HG02759 (cell line): Measurements from ENCODE around the gene GOLGA1.
A peak's percentile ranks its signal among the peaks of the same experiment; 100 is the strongest.

Experiments
- ATAC-seq: cut with Tn5 transposase; IDR thresholded peaks from one replicate; pipeline ENCODE4 v1.9.1; 2021; ENCODE audit warnings: mild to moderate bottlenecking, moderate library complexity; ENCODE audit not compliant: unreplicated experiment

The GOLGA1 gene

DNA sequence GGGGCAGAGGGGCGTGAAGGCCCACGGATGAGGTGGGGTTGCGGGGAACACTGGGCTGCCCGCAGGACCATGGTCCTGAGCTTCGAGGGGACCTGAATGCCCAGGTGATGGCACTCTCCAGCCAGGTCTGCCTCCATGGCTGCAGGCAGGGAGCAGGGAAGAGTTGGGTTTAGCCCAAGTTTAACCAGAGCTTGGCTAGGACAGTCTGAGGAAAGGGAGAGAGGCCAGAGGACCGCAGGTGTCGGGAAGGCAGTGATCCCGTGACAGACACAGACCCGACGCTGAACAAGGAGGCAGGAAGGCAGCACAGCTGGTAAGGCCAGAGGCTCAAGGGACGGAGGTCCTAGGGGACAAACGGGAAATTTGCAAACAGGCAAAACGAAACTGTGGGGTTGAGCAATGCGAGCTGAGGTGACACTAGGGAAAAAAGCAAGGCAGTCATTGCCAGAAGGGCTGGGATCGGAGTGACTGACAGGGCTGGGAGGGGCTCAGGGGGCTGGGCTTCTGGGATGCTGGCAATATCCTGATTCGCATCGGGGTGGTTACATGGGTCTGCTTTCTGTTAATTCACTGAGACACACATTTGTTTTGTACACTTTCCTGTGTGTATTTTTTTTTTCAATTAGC is 53.9 kb downstream of the GOLGA1 start:
- no peak for ATAC-seq

DNA sequence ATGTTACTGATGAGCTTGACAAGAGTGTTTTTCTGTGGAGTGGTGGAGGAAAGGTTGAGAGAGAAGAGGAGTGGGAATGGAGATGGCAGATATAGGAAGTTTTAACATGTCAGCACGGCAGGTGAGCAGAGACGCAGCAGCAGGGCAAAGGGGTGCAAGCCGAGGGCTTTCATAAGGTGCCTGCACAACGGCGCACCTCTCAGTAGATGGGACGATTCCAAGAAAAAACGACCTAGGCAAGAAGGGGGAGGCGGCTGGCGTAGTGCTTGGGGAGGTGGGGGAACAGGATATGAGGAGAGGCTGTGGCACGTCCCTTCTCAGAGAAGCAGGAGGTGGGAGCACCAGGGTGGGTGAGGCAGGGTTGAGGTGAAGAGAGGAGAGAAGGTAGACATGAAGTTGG is 54.4 kb downstream of the GOLGA1 start:
- no peak for ATAC-seq

DNA sequence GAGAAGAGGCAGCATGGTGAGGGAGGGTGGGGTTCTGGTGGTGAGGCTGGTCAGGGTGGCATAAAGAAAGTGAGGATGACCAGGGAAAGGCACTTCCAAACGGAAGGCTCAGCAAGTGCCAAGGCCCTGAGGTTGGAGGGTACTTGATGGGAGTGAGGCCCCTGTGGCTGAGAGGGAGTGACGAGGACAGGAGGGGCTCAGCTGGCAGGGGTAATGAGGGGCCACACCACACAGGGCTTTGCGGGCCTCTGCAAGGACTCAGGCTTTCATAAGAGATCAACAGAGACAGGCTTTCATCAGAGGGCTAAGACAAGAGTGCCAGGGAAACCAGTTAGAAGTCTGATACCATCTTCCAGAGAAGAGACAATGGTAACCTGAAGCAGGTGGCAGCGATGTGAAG is 55.3 kb downstream of the GOLGA1 start:
- no peak for ATAC-seq

DNA sequence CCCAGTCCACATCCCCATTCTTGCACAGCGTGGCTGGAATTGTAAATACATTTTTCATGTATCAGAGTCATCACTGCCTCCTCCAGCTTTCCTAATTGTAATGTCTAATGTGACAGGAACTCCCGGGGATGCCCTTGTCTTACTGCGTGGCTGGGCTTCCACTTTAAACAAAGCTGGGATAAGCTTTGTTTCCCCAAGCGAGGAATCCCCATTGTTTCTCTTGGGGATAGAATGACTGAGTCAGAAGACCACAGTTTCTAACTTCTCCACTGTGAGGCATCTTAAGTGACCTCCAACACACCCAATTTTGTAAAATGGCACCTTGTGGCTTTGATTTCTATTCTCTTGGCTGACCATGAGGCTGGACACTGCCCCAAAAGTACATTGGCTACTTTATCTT is 56.5 kb downstream of the GOLGA1 start:
- ATAC-seq: no peak

DNA sequence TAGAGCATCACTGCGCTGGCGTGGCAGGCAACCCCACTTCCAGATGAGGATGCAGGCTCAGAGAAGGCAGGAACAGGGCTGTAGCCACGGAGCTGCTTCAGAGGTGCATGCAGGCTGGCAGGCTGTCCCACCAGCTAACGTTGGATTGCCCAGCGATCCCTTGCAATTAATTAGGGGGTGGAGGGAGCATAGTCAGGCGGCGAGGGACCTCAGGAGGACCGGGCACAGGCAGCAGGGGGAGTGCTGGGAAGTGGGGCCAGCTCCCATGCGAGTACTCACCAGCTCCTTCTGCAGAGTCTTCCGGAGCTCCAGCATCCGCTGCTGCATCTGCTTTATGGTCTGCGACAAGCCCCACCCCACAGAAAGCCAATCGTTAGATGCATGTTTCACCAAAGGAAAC is 58.7 kb downstream of the GOLGA1 start:
- no peak for ATAC-seq

DNA sequence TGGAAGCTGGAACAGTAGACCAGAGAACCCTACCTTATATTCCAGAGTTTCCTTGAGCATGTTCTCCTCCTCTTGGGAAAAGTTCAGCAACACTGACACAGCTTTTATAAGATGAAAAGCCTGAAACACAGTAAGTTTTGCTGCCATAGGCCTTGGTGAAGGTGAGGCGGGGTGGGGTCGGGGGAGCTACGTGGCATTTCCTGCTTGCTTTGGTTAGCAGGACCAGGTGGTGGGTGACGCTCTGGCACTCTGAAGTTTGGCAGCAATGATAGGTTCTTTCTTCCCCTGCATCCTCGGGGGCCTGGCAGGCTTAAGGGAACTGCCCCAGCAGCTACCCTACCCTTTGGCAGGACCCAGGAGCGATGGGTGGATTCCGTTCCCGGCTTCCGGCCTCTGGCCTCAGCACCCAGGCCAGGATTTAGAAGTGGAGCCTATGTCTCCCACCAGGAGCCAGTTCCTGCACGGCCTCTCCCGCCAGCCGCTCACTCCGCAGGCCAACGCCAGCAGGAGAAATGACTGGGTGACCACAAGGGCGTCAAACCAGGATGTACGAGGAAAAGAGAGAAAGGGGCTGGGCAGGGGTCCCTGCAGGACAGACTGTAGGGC is 59.6 kb downstream of the GOLGA1 start:
- no peak for ATAC-seq

DNA sequence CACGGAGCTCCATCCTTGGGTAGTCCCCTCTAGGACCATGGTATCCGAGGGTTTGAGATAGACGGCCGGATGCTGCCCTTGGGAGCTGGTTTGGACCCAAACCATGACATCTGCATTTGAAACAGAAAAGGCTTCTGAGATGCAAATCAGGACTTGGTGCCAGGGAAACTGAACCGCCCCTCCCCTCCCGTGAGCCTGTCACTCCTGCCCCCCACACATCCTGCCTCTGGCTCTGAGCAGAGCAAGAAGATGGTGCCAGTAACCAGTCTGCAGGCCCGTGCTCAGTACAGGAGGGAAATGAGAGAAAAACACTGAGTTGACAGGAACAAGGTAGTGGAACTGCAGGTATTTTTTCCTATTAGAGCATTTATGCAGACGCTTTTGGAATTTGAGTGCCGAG is 60.4 kb downstream of the GOLGA1 start:
- no peak for ATAC-seq

DNA sequence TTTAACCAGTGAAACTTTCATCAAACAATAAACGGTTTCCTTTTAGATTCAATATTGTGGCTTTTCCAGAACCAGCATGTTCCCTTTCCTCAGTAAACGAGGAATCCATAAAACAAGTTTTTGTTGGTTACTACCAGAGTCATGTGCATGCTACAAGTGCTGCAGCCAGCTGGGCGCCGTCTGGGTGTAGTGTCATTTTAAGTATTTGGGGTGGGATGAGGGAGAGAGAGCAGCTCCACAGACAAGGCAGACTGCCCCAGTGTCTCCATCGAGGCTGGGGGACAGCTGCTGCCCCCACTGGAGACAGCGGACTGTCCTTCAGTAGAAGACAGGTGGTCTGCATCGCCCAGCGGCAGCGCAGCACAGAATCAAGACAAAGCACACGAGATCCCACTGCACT is 61.7 kb downstream of the GOLGA1 start:
- ATAC-seq: no peak

DNA sequence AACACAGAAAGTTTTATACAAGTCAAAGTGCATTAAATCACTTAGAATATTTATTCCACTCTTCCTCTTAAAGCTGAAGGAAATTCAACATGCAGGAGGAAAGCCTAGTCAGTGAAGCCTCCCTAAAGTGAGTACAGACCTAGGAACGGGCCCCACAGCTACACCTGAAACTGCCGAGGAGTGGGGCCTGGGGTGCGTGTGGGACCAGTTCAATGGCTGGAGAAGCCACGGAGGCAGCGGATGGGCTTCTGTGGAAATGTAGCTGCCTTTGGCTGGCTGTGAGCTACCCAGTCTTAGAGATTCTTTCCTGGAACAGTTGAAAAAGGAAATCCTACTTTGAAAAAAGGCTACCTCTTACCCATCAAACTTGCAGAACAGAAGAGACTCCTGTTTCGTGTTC is 62.4 kb downstream of the GOLGA1 start:
- ATAC-seq: no peak

DNA sequence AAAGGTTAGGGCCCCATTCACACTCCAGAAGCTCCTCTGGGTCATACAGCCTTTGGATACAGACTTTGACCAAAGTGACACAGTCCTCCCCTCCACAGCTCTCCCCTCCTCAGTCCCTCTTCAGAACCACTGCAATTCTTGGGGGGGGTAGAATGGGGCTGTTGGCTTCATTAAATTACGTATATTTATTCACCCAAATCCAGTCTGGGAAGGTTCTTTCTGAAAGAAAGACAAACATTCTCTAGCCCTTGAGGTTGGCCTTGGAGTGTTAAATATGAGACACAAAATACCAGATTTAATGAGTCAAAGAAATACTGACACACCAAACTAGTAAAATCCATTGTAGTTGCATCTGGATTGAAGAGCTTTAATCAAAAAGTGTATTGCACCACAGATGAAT is 62.9 kb downstream of the GOLGA1 start:
- no peak for ATAC-seq

DNA sequence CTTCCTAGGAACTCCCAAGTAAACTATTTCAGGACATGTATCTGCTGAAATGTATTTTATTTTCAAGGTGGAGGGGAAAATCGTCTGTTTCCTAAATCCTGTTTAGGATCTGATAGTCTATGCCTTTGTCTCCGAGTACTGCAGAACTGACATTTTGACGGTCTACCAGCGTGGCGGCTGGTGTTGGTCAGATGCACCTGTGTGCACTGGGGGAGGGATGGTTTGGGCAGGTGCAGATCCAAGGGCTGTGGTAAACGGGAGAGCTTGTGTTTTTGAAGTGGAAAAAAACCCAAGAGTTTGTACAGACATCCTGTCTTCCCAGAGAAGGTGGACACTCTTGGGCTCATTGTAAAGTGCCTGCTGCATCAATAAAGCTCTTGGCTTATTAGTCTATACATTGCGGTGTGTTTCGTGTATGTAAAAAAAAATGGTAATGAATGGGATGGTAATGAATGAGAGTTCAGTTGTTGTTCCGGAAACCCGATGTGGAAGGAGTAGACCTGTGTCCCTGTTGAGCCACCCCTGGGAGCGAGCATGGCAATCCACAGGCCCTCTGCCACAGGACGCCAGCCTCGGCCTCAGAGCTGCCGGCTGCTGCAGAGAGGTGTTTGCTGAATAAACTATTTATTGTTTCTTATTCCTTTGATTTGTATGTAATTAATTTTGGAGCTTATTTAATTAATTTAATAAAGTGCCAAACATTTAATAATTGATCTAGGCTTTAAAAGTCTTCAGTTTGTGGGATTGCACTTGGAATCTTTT is 63.7 kb downstream of the GOLGA1 start:
- no peak for ATAC-seq

DNA sequence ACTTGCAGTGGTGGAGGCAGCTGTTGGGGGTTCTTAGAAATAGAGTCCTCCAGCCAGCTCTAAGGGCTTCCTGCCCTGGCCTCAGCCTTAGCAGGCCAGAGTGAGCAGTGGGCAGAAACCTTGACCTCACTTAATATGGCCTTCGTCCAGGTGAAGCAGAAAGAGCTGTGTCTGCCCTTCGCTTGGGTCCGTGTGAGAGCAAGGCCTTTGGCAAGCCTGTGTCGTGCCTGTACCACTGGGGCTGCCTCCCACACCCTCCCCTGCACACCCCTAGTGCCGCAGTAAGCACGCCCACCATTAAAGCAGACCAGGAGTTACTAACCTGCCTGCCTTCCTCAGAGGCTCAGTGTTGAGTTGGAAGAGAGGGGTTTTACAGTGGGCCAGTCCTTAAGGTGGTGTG is 65.4 kb downstream of the GOLGA1 start:
- no peak for ATAC-seq

DNA sequence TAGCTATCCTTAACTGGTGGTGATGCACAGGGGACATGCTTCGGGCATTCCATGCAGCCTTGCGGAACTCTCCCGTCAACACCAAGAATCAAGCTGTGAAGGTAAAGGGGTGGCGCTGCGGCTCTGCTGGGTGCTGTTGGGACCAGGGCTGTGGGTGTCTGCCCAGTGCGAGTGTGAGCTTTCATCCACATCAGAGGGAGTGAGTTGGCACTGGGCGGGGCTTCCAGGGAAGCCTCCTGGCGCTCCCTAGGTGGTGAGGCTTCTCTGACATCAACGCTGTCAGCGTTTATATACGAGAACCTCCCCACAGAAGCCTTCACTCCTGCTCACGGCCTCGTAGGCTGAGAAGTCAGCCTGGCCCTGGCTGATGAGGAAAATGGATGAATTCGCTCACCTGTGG is 67.2 kb downstream of the GOLGA1 start:
- ATAC-seq: no peak

DNA sequence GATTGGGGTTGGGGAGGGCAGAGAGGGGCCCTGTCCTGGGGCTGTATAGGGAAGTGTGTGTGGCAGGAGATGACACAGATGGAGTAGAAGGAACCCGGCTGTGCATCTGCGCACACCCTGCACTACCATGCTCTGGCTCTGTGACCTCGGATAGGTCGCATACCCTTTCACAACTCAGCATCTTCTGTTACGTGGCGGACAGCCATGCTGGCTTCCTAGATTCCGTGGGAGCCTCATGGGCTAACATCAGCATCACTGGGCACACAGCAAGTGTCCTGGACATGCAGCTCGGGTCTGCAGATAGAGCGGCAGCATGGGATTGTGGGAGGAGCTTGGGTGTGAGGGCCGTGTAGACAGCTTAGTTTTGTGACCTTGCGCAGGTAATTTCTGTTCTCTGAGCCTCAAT is 69.7 kb downstream of the GOLGA1 start:
- ATAC-seq: no peak

DNA sequence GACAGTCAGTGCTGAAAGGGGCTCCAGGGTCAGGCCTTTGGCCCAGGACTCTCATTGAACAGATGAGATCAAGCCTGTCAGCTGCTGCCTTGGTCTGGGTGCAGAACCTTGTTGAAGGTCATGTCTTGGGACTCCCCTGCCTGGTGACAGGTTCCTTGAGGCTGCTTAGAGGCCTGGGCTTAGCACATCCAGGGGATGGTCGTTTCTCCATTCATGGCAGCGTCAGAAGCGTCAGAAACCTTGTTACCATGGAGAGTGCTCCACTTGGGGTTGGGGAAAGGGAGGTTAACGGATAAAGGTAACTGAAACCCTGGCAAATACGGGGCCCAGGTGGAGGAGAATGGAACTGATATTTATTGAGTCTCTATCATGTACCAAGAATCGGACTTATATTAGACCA is 70.2 kb downstream of the GOLGA1 start:
- ATAC-seq: no peak

GRCh38 chr9:124869986-124870560 is 70.8 kb downstream of the GOLGA1 start:
- peak; percentile 30 for ATAC-seq

DNA sequence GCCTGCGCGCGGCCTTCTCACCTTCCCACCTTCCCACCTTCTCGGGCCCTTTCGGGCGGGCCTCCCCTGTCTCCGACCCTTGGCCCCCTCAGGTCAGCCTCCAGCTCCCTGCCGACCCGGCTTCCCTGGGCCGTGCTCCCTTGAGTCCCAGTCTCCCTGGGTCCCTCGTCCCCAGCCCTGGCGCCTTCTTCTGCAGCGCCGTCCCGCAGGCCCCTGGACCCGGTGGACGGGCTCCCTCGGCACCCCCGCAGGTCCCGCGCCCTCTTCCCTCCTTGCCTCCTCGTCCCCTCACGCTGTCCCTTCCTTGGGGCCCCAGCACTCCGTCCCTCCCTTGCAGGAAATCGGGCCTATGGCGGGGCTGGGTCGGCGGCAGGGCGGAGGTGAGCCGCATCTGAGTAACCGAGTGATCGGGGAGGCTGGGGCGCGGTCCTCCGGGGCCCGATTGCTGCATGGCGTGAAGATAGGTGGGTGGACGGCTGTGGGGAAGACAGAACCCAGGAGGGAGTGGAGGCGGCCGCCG is 71.4 kb downstream of the GOLGA1 start:
- ATAC-seq: peak; percentile 12

DNA sequence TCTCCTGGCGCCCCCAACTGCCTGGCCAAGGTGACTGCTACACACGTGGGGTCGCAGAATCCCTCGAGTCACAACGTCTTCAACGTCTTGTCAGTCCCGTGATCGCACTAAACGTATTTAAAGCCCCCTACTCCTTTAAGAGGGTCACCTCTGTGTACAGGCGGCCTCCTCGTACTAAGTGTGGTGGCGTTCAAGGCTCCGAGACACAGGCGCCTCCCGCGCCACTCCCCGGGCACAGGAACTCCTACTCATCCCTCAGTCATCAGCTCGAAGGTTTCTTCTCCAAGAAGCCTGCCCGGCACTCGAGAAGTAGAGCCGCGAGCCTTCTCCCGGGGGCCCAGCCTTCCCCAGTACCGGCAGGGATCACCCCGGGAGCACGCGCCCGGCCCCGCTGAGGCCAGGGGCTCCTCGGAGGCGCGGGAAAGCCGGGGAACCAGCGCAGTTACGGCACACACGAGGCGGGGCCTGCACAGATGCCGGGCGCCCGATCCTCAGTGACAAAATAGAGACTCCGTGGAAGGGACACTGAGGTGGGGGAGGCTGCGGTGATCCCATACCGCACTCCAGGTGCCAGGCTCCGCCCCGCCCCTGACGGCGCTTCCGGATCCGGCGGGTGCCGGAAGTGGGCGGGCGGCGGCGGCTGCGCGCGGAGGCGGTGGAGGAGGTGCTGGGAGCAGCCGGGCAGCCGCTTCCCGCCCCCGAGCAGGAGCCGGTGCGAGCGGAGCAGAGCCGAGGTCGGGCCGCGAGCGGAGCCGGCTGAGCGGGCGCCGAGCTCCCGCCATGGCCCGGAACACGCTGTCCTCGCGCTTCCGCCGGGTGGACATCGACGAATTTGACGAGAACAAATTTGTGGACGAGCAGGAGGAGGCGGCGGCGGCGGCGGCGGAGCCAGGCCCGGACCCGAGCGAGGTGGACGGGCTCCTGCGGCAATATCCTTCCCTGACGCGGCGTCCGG is 72.1 kb downstream of the GOLGA1 start:
- peak; percentile 74 for ATAC-seq

GRCh38 chr9:124863371-124863871 is 77.5 kb downstream of the GOLGA1 start:
- no peak for ATAC-seq
